K562 treated with DMSO at 1 percent for 24 hours (cell line): ENCODE data around the gene KBTBD8. TPM values are rescaled to one million over a fixed set of nuclear protein-coding genes. Genes with fewer than 3 reads are reported as not detected.

Experiments used
- total RNA-seq: library from RNA; unstranded; fragments of 300-600 nt; gene quantifications from 2 replicates; pipeline ENCODE4 v1.2.3, GENCODE V29; 2022; ENCODE audit warnings: low read depth; ENCODE audit not compliant: insufficient read depth

Gene KBTBD8
- 1.7 and 3.0 TPM in 2 replicates for total RNA-seq

GRCh38 chr3:66998113-66998903 lies at the start of gene KBTBD8:
TSS of gene KBTBD8 (plus strand) at chr3:66998307. CDS start at chr3:66998356, 49 bp downstream.

